Measurements from ENCODE around the gene CGB5. TPM values are rescaled to one million over a fixed set of nuclear protein-coding genes. Genes with fewer than 3 reads are reported as not detected.
A peak's percentile ranks its signal among the peaks of the same experiment; 100 is the strongest.

The CGB5 gene
- total RNA-seq, 1 donor from 2014 or later, result 6.5 TPM

- peak overlapping the region; percentile 26 for H3K27ac Mint-ChIP-seq (ENCODE audit: unreplicated experiment)
Observed at GRCh38 chr19:48999481-49000325, 43.9 kb upstream of the CGB5 start.

GRCh38 chr19:49004133-49004532 is 39.5 kb upstream of the CGB5 start:
- FAIRE-seq (no peak), DNase-seq (ENCODE audit: low read depth) (no peak)
- Histone ChIP-seq H3K36me3 (ENCODE audit: insufficient read depth, low read length) (peaks cover 16% of the 10 kb centered on the region), H3K4me2 (ENCODE audit: low read length) (no peak overlapping the region), H3K79me2 (ENCODE audit: insufficient read depth, low read length) (peaks cover 10% of the 10 kb centered on the region), H3K9me3 (ENCODE audit: insufficient read depth, low read depth, low read length) (no peaks in the 10 kb centered on the region), H3K27ac (ENCODE audit: low read depth, low read length) (no peak overlapping the region), H3K4me3 (ENCODE audit: insufficient read depth, low read depth, low read length) (no peak overlapping the region), H2AFZ (ENCODE audit: low read depth, low read length) (no peak overlapping the region), H3K27me3 (ENCODE audit: insufficient read depth, low read length) (no peaks in the 10 kb centered on the region), H4K20me1 (ENCODE audit: insufficient read depth, low read length) (peaks cover 12% of the 10 kb centered on the region), H3K4me1 (ENCODE audit: insufficient read depth, low read length) (peaks cover 3% of the 10 kb centered on the region), H3K9ac (ENCODE audit: low read length) (no peak overlapping the region)
- no peak for TF ChIP-seq CTCF (IDR thresholded peaks at IDR 0.05; ENCODE audit: insufficient read depth, low read depth, low read length)
- TF ChIP-seq EZH2 (IDR thresholded peaks at IDR 0.05; ENCODE audit: insufficient read depth, low read length), result no peak
- Mint-ChIP-seq H3K36me3 (ENCODE audit: low read depth, unreplicated experiment) (peaks cover 18% of the 10 kb centered on the region), H3K27me3 (ENCODE audit: low read depth, unreplicated experiment) (no peaks in the 10 kb centered on the region), H3K9me3 (ENCODE audit: unreplicated experiment) (no peaks in the 10 kb centered on the region), H3K4me3 (ENCODE audit: unreplicated experiment) (no peak overlapping the region), H3K27ac (ENCODE audit: unreplicated experiment) (no peak overlapping the region), H3K4me1 (ENCODE audit: low read depth, unreplicated experiment) (peaks cover 7% of the 10 kb centered on the region)

More at GRCh38 chr19:48999481-49000325, 43.9 kb upstream of the CGB5 start:
- H3K4me1 ChIP-seq (ENCODE audit: insufficient read depth, low read length), result peaks cover 6% of the 10 kb centered on the region
- FAIRE-seq (peak; percentile 32), DNase-seq (ENCODE audit: low read depth) (peak; percentile 43)
- H3K4me1 Mint-ChIP-seq (ENCODE audit: low read depth, unreplicated experiment), result peaks cover 20% of the 10 kb centered on the region
- no peak overlapping the region for H3K9ac ChIP-seq (ENCODE audit: low read length)
- H4K20me1 ChIP-seq (ENCODE audit: insufficient read depth, low read length), result peaks cover 34% of the 10 kb centered on the region
- no peaks in the 10 kb centered on the region for H3K27me3 ChIP-seq (ENCODE audit: insufficient read depth, low read length)
- H3K4me2 ChIP-seq (ENCODE audit: low read length), result no peak overlapping the region
- no peak overlapping the region for H3K27ac ChIP-seq (ENCODE audit: low read depth, low read length)
- H3K79me2 ChIP-seq (ENCODE audit: insufficient read depth, low read length), result peaks cover 46% of the 10 kb centered on the region
- H3K4me3 ChIP-seq (ENCODE audit: insufficient read depth, low read depth, low read length), result no peak overlapping the region
- H3K36me3 ChIP-seq (ENCODE audit: insufficient read depth, low read length), result peaks cover 10% of the 10 kb centered on the region
- TF ChIP-seq EZH2 (IDR thresholded peaks at IDR 0.05; ENCODE audit: insufficient read depth, low read length) (no peak), CTCF (IDR thresholded peaks at IDR 0.05; ENCODE audit: insufficient read depth, low read depth, low read length) (peak; percentile 87)
- no peak overlapping the region for H3K4me3 Mint-ChIP-seq (ENCODE audit: unreplicated experiment)
- no peaks in the 10 kb centered on the region for H3K9me3 Mint-ChIP-seq (ENCODE audit: unreplicated experiment)
- no peak overlapping the region for H2AFZ ChIP-seq (ENCODE audit: low read depth, low read length)
- peaks cover 14% of the 10 kb centered on the region for H3K36me3 Mint-ChIP-seq (ENCODE audit: low read depth, unreplicated experiment)
- no peaks in the 10 kb centered on the region for H3K27me3 Mint-ChIP-seq (ENCODE audit: low read depth, unreplicated experiment)
- no peaks in the 10 kb centered on the region for H3K9me3 ChIP-seq (ENCODE audit: insufficient read depth, low read depth, low read length)

All from astrocyte (in vitro differentiated cells and primary cell).